GM19438 (cell line): ENCODE measurements around the gene CRIP2.

Source experiments
- ATAC-seq: cut with Tn5 transposase; IDR thresholded peaks from one replicate; pipeline ENCODE4 v1.9.1; 2021; ENCODE audit warnings: low read depth; ENCODE audit not compliant: unreplicated experiment

CRIP2 gene

GRCh38 chr14:105474483-105475268, at the start of gene CRIP2:
Gene CRIP2, plus strand, starts transcription at chr14:105474821. Its CDS starts 42 bp downstream, at chr14:105474863.
- ATAC-seq = no peak

GRCh38 chr14:105424861-105425260, 49.8 kb upstream of the CRIP2 start:
- ATAC-seq = no peak

DNA sequence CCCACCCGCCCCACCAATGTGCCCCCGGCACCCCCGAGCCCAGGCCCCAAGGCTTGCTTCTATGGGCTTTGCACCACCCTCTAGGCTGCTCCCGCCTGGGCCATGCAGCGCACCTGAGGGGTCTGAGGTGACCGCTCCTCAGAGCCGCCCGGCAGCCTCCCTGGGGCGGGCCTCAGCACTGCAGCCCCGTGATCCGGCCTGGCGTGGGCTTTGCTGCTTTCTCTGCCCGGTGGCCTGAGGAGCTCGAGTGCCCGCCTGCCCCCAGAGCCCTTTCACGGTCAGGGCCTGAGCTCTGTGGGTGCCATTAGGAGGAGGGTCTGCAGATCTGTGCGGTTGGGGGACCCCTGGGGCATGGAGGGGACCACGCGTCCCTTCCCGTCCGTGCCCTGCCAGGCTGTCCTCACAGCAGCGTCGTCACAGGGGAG, 48.8 kb upstream of the CRIP2 start:
- ATAC-seq = no peak

DNA sequence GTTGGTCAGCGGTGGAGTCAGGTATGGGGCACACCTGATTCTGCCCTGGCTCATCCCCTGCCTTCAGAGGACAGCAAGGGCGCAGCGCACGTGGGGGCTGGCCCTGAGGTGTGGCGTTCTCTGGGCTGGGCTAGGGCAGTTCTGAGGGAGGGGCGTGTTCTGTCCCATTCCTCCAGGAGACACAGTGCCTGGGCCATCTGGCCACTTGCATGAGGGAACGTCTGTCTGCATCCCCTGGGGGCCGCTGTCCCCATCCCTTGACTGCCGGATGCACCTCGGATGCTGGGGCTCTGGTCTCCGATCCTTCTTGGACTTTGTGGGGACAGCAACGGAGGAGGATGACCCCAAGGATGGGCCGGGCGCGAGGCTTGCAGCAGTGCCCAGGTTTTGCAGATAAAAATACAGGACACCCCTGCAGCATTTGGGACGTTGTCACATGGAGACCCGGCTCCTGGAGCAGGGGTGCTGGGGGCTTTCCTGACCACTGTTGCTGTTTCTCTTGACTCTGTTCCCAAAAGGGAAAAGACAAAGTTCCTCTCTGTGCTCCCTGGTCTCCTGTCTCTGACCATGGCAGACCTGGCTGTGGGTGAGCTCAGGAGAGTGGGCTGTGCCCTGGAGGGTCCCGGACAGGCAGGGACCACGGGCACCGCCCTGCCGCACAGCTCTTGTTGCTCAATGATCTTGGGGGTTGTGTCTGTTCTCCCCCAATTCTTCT, 48.0 kb upstream of the CRIP2 start:
- no peak for ATAC-seq

DNA sequence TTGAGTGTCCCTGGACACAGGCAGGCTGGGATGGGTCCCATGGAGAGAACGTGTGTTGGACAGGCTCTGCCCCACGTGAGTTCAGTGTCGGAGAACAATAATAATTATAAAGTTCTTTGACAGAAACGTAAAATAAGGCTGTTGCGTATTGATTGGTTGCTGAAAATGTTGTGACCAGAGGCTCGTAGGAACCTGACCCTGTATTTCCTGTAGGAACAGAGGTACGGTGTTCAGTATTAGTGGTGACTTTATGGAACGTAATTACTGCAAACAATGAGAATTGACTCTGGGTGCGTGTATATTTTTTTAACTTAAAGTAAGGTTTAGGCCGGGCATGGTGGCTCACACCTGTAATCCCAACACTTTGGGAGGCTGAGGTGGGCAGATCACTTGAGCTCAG, 47.2 kb upstream of the CRIP2 start:
- no peak for ATAC-seq

GRCh38 chr14:105427936-105428485, 46.6 kb upstream of the CRIP2 start:
- ATAC-seq = no peak

DNA sequence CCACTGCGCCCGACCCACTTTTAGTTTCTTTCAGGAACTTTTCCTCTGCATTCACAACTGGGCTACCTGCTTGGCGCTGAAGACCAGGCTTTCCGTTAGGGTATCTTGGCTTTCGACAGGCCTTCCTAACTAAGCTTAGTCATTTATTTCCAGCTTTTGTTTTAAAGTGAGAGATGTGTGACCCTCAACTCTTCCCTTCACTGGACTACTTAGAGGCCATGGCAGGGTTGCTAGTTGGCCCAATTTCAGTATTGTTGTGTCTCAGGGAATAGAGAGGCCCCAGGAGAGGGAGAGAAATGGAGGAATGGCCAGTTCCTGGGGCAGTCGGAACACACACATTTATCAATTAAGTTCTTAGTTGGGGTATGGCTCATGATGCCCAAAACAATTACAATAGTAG, 44.6 kb upstream of the CRIP2 start:
- no peak for ATAC-seq

- ATAC-seq = no peak
These were observed 44.1 kb upstream of the CRIP2 start for GRCh38 chr14:105430565-105430964.

DNA sequence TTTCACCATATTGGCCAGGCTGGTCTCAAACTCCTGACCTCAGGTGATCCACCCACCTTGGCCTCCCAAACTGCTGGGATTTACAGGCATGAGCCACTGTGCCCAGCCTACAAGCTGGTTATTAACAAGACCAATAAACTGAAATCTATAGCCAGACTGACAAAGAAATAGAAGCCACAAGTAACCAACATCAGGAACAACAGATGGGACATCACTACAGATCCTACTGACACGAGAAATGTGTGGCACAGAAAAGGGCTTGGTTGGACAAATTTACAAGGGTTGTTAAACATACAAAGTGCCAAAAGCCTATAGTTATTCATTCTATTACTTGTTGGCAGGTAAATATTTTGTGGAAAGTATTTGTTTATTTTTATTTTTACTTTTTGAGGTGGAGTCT, 43.4 kb upstream of the CRIP2 start:
- ATAC-seq = no peak

- ATAC-seq = no peak
These were observed 42.0 kb upstream of the CRIP2 start for GRCh38 chr14:105432657-105433056.

DNA sequence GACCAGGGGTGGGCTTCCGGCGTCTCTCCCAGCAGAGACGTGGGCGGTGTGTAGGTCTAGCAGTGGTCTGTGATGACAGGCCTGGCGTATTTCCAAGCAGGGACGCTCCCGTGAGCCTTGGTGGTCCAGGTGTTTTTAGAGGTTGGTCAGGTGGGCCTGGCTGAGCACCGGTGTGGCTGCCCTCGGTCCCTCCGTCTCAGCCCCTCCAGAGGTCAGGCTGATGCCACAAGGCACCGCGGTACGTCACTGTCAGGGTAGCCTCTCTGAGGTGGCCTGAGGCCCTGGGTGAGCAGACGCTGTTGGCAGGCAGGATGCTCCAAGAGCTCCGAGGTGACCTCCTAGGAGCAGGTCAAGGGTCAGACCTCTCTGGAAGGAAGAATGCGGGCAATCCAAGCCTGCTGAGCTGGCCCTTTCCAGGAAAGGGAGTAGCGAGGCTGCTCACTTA, 41.4 kb upstream of the CRIP2 start:
- no peak for ATAC-seq

GRCh38 chr14:105436402-105436801, 38.2 kb upstream of the CRIP2 start:
- no peak for ATAC-seq

GRCh38 chr14:105436891-105437722, 37.5 kb upstream of the CRIP2 start:
- ATAC-seq = no peak

GRCh38 chr14:105437723-105438500, 36.7 kb upstream of the CRIP2 start:
- no peak for ATAC-seq

GRCh38 chr14:105439179-105439578, 35.4 kb upstream of the CRIP2 start:
- no peak for ATAC-seq

DNA sequence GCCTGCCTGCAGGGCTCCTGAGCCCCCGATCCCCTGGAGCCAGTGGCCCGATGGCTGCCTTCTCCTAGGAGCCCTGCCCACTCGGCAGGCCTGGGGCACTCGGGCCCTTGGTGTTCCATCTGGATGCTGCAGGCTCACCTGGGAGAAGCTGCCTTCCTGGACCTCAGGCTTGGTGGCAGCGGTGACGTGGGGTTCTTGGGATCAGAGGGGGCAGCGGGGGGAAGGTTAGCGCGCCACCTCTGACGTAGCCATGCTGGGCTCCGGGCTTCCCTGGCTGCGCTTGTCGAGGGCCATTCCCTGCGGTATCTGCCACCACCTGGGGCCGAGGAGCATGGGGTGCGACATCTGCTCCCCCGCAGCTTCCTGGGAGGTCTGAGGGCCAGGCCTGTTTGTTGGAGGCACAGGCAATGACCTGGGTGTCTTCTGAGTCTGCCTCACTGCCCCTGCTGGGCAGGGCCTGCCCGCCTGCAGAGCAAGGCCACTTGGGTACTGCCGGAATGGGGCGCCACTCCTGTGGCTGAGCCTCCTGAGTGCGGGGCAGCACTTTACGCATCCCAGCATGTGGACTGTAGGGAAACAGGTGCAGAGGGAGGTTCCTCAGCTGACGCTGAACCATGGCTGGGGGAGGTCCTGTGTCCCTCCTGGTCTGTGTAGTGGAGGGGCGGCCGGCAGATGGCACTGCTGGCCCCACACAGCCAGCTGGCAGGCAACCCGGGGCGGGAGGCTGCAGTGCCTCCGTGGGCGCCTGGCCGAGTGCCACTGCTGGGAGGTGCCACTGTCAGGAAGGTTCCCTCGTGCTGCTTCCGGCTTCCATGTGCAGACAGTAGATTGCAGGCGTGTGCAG, 34.7 kb upstream of the CRIP2 start:
- no peak for ATAC-seq

DNA sequence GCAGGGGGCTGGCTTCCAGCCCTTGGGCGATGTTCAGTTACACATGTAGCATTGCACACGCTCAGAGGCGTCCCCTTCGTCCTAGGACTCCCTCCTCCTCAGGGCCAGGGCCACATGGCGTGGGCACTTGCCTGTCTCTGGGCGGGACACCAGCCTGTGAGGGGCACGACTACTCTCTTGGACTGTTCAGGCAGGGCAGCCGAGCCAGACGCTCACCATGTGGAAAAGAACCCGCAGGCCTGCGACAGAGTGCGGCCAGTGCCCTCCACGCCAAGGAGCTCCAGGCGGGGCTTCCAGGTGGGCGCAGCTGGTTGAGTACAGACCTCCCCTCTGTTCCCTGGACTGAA, 34.1 kb upstream of the CRIP2 start:
- ATAC-seq = no peak

GRCh38 chr14:105440992-105441391, 33.6 kb upstream of the CRIP2 start:
- no peak for ATAC-seq

GRCh38 chr14:105442125-105442524, 32.5 kb upstream of the CRIP2 start:
- ATAC-seq = no peak
